HepG2 (cell line): ENCODE measurements around the gene ABCC10. TPM values are rescaled to one million over a fixed set of nuclear protein-coding genes. Genes with fewer than 3 reads are reported as not detected.

Experiments used
- HMG20B ChIP-seq: conservative IDR thresholded peaks from 2 replicates; pipeline ENCODE4 v1.6.1; 2016; ENCODE audit warnings: missing genetic modification reagents, missing compliant biosample characterization
- NONO ChIP-seq, 2 experiments: fragments of 450-650 bp in 1 of 2; sonication (generic) in 1 of 2; formaldehyde crosslinking in 1 of 2; IDR thresholded peaks in 1 of 2; conservative IDR thresholded peaks in 1 of 2; 2 replicates each; pipeline versions ENCODE4 v1.6.1 to v1.8.0; 2017 to 2022; ENCODE audit warnings: mild to moderate bottlenecking in 1 of 2, missing genetic modification reagents in 1 of 2, moderate library complexity in 1 of 2
- NPAS2 ChIP-seq: sonication (generic); formaldehyde crosslinking; IDR thresholded peaks from 2 replicates; pipeline ENCODE4 v1.8.0; 2022; ENCODE audit warnings: mild to moderate bottlenecking, missing genetic modification reagents, borderline replicate concordance
- ZNF616 ChIP-seq: sonication (generic); formaldehyde crosslinking; IDR thresholded peaks from 2 replicates; pipeline ENCODE4 v1.5.0; 2020; ENCODE audit warnings: low read depth, mild to moderate bottlenecking, missing genetic modification reagents
- polyA plus RNA-seq, 8 experiments: library from polyadenylated mRNA; depleted of rRNA in 3 of 8; stranded (reverse) in 7 of 8; unstranded in 1 of 8; fragments of >200 nt; fragmentation: Illumina TruSeq in 4 of 8; extraction: Trizol in 4 of 8; gene quantifications; 2 replicates each; pipeline versions ENCODE4 v1.2.1 to v1.2.3, GENCODE V29; 2011 to 2016; ENCODE audit warnings: low read depth in 4 of 8, missing spikeins in 1 of 8, mixed read lengths in 1 of 8; ENCODE audit not compliant: insufficient read depth in 1 of 8
- total RNA-seq, 5 experiments: library from RNA; depleted of rRNA; stranded (reverse); fragments of >200 nt; fragmentation: Illumina TruSeq; extraction: Trizol; gene quantifications; 2 replicates each; pipeline ENCODE4 v1.2.3, GENCODE V29; 2016; ENCODE audit warnings: low read depth in 1 of 5
- TF ChIP-seq, protein P1 (sequence below), 2 experiments: IDR thresholded peaks; 2 replicates each; pipeline ENCODE4 v1.6.1; 2011 to 2012; ENCODE audit warnings: low read length in 2 of 2, borderline replicate concordance in 1 of 2, low read depth in 1 of 2, mild to moderate bottlenecking in 1 of 2, moderate library complexity in 1 of 2
- TF ChIP-seq, protein P2 (sequence below): sonication (generic); formaldehyde crosslinking; IDR thresholded peaks from 2 replicates; pipeline ENCODE4 v1.5.0; 2020; ENCODE audit warnings: mild to moderate bottlenecking, missing genetic modification reagents
- TF ChIP-seq, protein P3 (sequence below): sonication (generic); formaldehyde crosslinking; IDR thresholded peaks from 2 replicates; pipeline ENCODE4 v1.9.0; 2021; ENCODE audit warnings: missing genetic modification reagents, borderline replicate concordance
- TF ChIP-seq, protein P4 (sequence below): sonication (generic); formaldehyde crosslinking; IDR thresholded peaks from 2 replicates; pipeline ENCODE4 v1.4.0; 2020; ENCODE audit warnings: mild to moderate bottlenecking, missing genetic modification reagents
- TF ChIP-seq, protein P5 (sequence below): sonication (generic); formaldehyde crosslinking; IDR thresholded peaks from 2 replicates; pipeline ENCODE4 v1.4.0; 2020; ENCODE audit warnings: missing genetic modification reagents

The ABCC10 gene
- total and polyA plus RNA-seq, 2 of the 13 experiments (the other 11 are each of a cell fraction or from before 2014, with no cell fraction given), result 16.0 to 24.3 TPM

DNA sequence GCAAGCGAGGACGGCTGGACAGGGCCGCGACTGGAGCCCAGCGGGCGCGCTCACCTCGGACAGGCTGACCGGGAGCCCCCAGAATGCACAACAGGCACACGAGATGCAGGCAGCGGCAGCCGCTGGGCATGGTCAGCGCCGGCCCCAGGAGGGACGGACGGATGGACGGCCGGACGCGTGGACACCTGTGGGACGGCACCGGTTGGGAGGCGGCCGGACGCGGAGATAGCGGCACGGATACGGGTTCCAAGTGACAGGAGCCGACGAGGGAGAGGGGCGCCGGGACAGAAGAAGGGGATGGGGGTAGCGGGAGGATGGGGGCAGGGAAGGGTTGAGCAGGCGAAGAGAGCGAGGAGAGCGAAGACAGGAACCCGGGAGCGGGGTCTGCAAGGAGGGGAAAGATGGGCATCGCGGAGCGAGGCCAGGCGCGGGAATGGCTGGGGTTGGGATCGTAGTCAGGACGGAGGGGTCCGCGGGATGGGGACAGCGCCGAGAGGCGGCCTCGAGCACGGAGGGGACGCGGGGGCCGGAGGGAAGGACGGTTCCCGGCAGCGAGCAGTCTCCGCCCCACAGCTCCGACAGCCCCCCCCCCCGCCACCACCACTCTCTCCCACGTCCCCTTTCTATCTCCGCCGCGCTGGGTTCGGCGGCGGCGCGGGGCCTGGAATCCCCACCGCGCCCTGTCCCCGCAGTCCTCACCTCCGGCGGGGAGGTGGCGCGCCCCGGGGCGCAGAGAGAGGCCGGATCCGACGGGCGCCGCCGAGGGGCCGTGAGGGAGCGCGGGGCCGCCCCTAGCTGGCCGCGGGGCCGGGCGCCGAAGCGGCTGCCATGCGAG lies 27.6 kb downstream of the ABCC10 start (continued):
- TF ChIP-seq HMG20B (CRISPR knock-in tag) (no peak; the same call in 1 of the 2 replicates), NPAS2 (CRISPR knock-in tag) (no peak), ZNF616 (CRISPR knock-in tag) (no peak), NONO (IDR thresholded peaks at IDR 0.05) (no peak), NONO (CRISPR knock-in tag; conservative IDR thresholded peaks at IDR 0.05) (peak; percentile 77)
- TF ChIP-seq, protein P1, sequence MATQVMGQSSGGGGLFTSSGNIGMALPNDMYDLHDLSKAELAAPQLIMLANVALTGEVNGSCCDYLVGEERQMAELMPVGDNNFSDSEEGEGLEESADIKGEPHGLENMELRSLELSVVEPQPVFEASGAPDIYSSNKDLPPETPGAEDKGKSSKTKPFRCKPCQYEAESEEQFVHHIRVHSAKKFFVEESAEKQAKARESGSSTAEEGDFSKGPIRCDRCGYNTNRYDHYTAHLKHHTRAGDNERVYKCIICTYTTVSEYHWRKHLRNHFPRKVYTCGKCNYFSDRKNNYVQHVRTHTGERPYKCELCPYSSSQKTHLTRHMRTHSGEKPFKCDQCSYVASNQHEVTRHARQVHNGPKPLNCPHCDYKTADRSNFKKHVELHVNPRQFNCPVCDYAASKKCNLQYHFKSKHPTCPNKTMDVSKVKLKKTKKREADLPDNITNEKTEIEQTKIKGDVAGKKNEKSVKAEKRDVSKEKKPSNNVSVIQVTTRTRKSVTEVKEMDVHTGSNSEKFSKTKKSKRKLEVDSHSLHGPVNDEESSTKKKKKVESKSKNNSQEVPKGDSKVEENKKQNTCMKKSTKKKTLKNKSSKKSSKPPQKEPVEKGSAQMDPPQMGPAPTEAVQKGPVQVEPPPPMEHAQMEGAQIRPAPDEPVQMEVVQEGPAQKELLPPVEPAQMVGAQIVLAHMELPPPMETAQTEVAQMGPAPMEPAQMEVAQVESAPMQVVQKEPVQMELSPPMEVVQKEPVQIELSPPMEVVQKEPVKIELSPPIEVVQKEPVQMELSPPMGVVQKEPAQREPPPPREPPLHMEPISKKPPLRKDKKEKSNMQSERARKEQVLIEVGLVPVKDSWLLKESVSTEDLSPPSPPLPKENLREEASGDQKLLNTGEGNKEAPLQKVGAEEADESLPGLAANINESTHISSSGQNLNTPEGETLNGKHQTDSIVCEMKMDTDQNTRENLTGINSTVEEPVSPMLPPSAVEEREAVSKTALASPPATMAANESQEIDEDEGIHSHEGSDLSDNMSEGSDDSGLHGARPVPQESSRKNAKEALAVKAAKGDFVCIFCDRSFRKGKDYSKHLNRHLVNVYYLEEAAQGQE (IDR thresholded peaks at IDR 0.05; ENCODE audit: borderline replicate concordance in 1 of 2, low read depth in 1 of 2, low read length in 2 of 2), result no peak
- TF ChIP-seq, protein P2, sequence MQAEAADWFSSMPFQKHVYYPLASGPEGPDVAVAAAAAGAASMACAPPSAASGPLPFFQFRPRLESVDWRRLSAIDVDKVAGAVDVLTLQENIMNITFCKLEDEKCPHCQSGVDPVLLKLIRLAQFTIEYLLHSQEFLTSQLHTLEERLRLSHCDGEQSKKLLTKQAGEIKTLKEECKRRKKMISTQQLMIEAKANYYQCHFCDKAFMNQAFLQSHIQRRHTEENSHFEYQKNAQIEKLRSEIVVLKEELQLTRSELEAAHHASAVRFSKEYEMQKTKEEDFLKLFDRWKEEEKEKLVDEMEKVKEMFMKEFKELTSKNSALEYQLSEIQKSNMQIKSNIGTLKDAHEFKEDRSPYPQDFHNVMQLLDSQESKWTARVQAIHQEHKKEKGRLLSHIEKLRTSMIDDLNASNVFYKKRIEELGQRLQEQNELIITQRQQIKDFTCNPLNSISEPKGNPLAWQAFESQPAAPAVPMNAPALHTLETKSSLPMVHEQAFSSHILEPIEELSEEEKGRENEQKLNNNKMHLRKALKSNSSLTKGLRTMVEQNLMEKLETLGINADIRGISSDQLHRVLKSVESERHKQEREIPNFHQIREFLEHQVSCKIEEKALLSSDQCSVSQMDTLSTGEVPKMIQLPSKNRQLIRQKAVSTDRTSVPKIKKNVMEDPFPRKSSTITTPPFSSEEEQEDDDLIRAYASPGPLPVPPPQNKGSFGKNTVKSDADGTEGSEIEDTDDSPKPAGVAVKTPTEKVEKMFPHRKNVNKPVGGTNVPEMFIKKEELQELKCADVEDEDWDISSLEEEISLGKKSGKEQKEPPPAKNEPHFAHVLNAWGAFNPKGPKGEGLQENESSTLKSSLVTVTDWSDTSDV (CRISPR knock-in tag), result no peak
- TF ChIP-seq, protein P3, sequence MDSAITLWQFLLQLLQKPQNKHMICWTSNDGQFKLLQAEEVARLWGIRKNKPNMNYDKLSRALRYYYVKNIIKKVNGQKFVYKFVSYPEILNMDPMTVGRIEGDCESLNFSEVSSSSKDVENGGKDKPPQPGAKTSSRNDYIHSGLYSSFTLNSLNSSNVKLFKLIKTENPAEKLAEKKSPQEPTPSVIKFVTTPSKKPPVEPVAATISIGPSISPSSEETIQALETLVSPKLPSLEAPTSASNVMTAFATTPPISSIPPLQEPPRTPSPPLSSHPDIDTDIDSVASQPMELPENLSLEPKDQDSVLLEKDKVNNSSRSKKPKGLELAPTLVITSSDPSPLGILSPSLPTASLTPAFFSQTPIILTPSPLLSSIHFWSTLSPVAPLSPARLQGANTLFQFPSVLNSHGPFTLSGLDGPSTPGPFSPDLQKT (CRISPR knock-in tag), result no peak
- TF ChIP-seq, protein P4, sequence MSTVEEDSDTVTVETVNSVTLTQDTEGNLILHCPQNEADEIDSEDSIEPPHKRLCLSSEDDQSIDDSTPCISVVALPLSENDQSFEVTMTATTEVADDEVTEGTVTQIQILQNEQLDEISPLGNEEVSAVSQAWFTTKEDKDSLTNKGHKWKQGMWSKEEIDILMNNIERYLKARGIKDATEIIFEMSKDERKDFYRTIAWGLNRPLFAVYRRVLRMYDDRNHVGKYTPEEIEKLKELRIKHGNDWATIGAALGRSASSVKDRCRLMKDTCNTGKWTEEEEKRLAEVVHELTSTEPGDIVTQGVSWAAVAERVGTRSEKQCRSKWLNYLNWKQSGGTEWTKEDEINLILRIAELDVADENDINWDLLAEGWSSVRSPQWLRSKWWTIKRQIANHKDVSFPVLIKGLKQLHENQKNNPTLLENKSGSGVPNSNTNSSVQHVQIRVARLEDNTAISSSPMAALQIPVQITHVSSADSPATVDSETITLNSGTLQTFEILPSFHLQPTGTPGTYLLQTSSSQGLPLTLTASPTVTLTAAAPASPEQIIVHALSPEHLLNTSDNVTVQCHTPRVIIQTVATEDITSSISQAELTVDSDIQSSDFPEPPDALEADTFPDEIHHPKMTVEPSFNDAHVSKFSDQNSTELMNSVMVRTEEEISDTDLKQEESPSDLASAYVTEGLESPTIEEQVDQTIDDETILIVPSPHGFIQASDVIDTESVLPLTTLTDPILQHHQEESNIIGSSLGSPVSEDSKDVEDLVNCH (CRISPR knock-in tag), result no peak
- TF ChIP-seq, protein P5, sequence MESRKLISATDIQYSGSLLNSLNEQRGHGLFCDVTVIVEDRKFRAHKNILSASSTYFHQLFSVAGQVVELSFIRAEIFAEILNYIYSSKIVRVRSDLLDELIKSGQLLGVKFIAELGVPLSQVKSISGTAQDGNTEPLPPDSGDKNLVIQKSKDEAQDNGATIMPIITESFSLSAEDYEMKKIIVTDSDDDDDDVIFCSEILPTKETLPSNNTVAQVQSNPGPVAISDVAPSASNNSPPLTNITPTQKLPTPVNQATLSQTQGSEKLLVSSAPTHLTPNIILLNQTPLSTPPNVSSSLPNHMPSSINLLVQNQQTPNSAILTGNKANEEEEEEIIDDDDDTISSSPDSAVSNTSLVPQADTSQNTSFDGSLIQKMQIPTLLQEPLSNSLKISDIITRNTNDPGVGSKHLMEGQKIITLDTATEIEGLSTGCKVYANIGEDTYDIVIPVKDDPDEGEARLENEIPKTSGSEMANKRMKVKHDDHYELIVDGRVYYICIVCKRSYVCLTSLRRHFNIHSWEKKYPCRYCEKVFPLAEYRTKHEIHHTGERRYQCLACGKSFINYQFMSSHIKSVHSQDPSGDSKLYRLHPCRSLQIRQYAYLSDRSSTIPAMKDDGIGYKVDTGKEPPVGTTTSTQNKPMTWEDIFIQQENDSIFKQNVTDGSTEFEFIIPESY (CRISPR knock-in tag), result no peak
